Endothelial cell (in vitro differentiated cells): ENCODE measurements around the gene SPI1. TPM values are rescaled to one million over a fixed set of nuclear protein-coding genes. Genes with fewer than 3 reads are reported as not detected.

Experiments used
- DNase-seq: peaks from one replicate; pipeline ENCODE4 v3.0.0; 2021; ENCODE audit warnings: low spot score
- H3K27ac Mint-ChIP-seq: one replicate; pipeline ENCODE4 v1.8.0; 2021; ENCODE audit warnings: mixed read lengths, inconsistent platforms; ENCODE audit not compliant: unreplicated experiment
- H3K27me3 Mint-ChIP-seq: one replicate; pipeline ENCODE4 v1.8.0; 2021; ENCODE audit warnings: mild to moderate bottlenecking, moderate library complexity, mixed read lengths, inconsistent platforms; ENCODE audit not compliant: unreplicated experiment
- H3K36me3 Mint-ChIP-seq: one replicate; pipeline ENCODE4 v1.8.0; 2021; ENCODE audit warnings: mild to moderate bottlenecking, low read depth, mixed read lengths, inconsistent platforms; ENCODE audit not compliant: unreplicated experiment
- H3K4me1 Mint-ChIP-seq: one replicate; pipeline ENCODE4 v1.8.0; 2021; ENCODE audit warnings: mild to moderate bottlenecking, mixed read lengths, inconsistent platforms; ENCODE audit not compliant: unreplicated experiment
- H3K4me3 Mint-ChIP-seq: one replicate; pipeline ENCODE4 v1.8.0; 2021; ENCODE audit warnings: mild to moderate bottlenecking, mixed read lengths, inconsistent platforms; ENCODE audit not compliant: unreplicated experiment
- H3K9me3 Mint-ChIP-seq: one replicate; pipeline ENCODE4 v1.8.0; 2021; ENCODE audit warnings: mixed read lengths, inconsistent platforms; ENCODE audit not compliant: unreplicated experiment
- CTCF ChIP-seq: fragments of 200-600 bp; sonication (generic); IDR thresholded peaks from one replicate; pipeline ENCODE4 v1.5.0; 2021; ENCODE audit warnings: antibody characterized with exemption; ENCODE audit not compliant: unreplicated experiment
- total RNA-seq: library from RNA; stranded (reverse); fragmentation: NEBNext Ultra II Directional; extraction: Animal tissue kit (Norgen Biotek cat#: 25700); gene quantifications from one replicate; pipeline ENCODE4 v1.2.1, GENCODE V29; 2021; ENCODE audit not compliant: unreplicated experiment

The SPI1 gene
- total RNA-seq, 1 donor from 2014 or later, result not detected

DNA sequence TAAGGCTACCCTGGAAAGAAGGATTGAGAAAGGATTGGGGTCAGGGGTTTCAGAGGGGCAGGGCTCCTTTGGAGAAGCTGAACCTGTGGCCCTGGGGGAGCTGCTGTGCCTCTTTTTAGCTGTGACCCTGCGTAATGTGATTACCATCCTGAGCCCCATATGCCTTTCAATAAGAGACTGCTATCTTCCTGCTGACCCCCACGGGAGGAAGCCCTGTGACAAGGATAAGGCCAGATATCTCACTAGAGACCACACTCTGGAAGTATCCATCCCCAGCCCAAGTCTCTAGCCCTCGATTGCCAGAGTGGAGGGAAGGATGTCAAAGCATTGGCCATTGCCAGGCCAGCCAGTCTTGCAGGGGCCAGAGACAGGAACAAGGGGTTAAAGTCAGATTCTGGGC is 25.2 kb upstream of the SPI1 start:
- Mint-ChIP-seq H3K36me3 (no peaks in the 10 kb centered on the region), H3K27ac (no peak overlapping the region), H3K27me3 (peaks cover 5% of the 10 kb centered on the region), H3K4me3 (no peak overlapping the region), H3K4me1 (peaks cover 15% of the 10 kb centered on the region), H3K9me3 (no peaks in the 10 kb centered on the region)
- no peak for DNase-seq
- TF ChIP-seq CTCF, result no peak

DNA sequence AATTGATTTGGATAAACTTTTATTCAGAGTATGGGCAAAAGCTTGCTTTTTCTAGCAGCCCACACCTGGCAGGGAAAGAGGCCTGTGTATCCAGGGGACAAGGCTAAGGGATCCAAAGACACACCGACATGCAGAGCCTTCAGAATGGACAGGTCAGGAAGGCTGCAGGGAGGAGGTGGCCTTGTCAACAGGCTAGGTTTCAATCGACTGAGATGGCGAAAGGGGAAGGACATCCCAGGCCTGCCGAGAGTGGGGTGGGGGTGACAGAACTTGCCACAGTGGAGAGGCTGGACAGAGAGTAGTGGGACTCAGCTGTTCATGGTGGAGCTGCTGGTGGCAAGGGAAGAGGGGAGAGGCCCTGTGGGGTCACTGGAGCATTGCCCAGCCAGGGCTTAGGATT is 24.8 kb upstream of the SPI1 start:
- TF ChIP-seq CTCF, result no peak
- Mint-ChIP-seq H3K27ac (no peak overlapping the region), H3K4me3 (no peak overlapping the region), H3K4me1 (peaks cover 16% of the 10 kb centered on the region), H3K27me3 (peaks cover 5% of the 10 kb centered on the region), H3K9me3 (no peaks in the 10 kb centered on the region), H3K36me3 (no peaks in the 10 kb centered on the region)
- DNase-seq, result no peak

DNA sequence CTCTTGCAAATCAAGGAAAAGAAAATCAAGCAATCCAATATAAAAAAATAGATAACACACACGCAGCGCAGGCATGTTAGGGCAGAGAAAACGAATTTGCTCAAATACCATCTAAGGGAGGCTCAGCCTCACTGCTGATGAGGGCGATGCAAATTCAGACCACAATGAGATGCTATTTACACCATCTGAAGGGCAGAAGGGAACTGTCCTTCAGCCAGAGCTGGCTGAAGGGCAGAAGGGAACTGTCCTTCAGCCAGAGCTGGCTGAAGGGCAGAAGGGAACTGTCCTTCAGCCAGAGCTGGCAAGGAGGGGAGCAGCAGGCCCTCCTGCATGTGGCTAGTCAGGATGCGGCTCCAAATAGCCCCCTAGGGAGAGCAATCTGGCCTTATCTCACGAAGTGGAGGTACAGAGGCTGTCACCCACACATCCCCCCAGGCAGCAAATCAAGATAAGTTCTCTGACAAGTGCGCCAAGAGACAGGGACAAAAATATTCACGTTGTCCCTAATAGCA is 22.5 kb upstream of the SPI1 start:
- Mint-ChIP-seq H3K27me3 (peaks cover 2% of the 10 kb centered on the region), H3K36me3 (no peaks in the 10 kb centered on the region), H3K4me3 (peak overlapping the region; percentile 79), H3K27ac (no peak overlapping the region), H3K9me3 (no peaks in the 10 kb centered on the region), H3K4me1 (peaks cover 14% of the 10 kb centered on the region)
- TF ChIP-seq CTCF, result no peak
- no peak for DNase-seq

GRCh38 chr11:47399860-47400767 is 21.8 kb upstream of the SPI1 start:
- peaks cover 20% of the 10 kb centered on the region for H3K4me1 Mint-ChIP-seq
- H3K27me3 Mint-ChIP-seq, result peaks cover 2% of the 10 kb centered on the region
- TF ChIP-seq CTCF, result no peak
- no peak overlapping the region for H3K27ac Mint-ChIP-seq
- no peaks in the 10 kb centered on the region for H3K36me3 Mint-ChIP-seq
- DNase-seq, result no peak
- no peaks in the 10 kb centered on the region for H3K9me3 Mint-ChIP-seq
- peak overlapping the region; percentile 80 for H3K4me3 Mint-ChIP-seq

GRCh38 chr11:47398551-47398950 is 20.2 kb upstream of the SPI1 start:
- no peak for DNase-seq
- peaks cover 29% of the 10 kb centered on the region for H3K4me1 Mint-ChIP-seq
- no peak overlapping the region for H3K27ac Mint-ChIP-seq
- H3K27me3 Mint-ChIP-seq, result peaks cover 4% of the 10 kb centered on the region
- no peaks in the 10 kb centered on the region for H3K36me3 Mint-ChIP-seq
- no peak for TF ChIP-seq CTCF
- H3K9me3 Mint-ChIP-seq, result no peaks in the 10 kb centered on the region
- H3K4me3 Mint-ChIP-seq, result no peak overlapping the region
